Measurements from ENCODE around the gene GPA33. TPM values are rescaled to one million over a fixed set of nuclear protein-coding genes. Genes with fewer than 3 reads are reported as not detected.

The GPA33 gene
- total and polyA plus RNA-seq, 9 of the 15 experiments (the other 6 are each of a cell fraction or from before 2014, with no cell fraction given): 0.13 TPM; not detected in 8

- Histone ChIP-seq H2AFZ (ENCODE audit: low read depth, low read length) (no peak overlapping the region), H3K4me3 (no peak overlapping the region), H3K9ac (ENCODE audit: insufficient read depth in 1 of 2, low read depth in 2 of 2, low read length in 2 of 2) (no peak overlapping the region), H3K79me2 (ENCODE audit: control insufficient read depth, insufficient read depth, low read length) (no peaks in the 10 kb centered on the region), H4K20me1 (replicated peaks; ENCODE audit: control insufficient read depth, insufficient read depth, low read length) (no peaks in the 10 kb centered on the region), H3K27me3 (ENCODE audit: control insufficient read depth in 2 of 2, insufficient read depth in 2 of 2, low read length in 2 of 2) (peaks cover 17 to 25% of the 10 kb centered on the region in 2 experiments), H3K36me3 (ENCODE audit: control insufficient read depth, insufficient read depth, low read length) (no peaks in the 10 kb centered on the region), H3K9me1 (ENCODE audit: control insufficient read depth, insufficient read depth, low read length) (no peaks in the 10 kb centered on the region), H3K9me3 (replicated peaks; ENCODE audit: control insufficient read depth, insufficient read depth, low read depth, low read length) (no peaks in the 10 kb centered on the region), H3K4me1 (replicated peaks in 1 of 2; ENCODE audit: control insufficient read depth in 2 of 2, insufficient read depth in 2 of 2, low read length in 2 of 2) (no peaks in the 10 kb centered on the region), H3K27ac (ENCODE audit: extremely low read depth, low read depth, low read length) (no peak overlapping the region), H3K4me2 (ENCODE audit: insufficient read depth, low read length) (no peak overlapping the region)
- ATAC-seq (no peak), DNase-seq (ENCODE audit: extremely low read depth in 1 of 4, low spot score in 3 of 4) (no peak), FAIRE-seq (no peak)
- ChIA-PET CTCF (ENCODE audit: low intra/inter-chr PET ratio) (no interaction called here), POLR2A (no interaction called here)
- intact Hi-C loops (cut with micrococcal nuclease): no loop called here
- 0% methylated on average over 2 of the region's 2 CpGs for WGBS (ENCODE audit: insufficient coverage, low coverage, missing lambda C conversion rate)
- BruUV-seq (replicated peaks): no TSS peak
- TF ChIP-seq ZNF146 (CRISPR knock-in tag; IDR thresholded peaks at IDR 0.05; ENCODE audit: unreplicated experiment): peak; percentile 57
- TF ChIP-seq ZNF445 (CRISPR knock-in tag; IDR thresholded peaks at IDR 0.05; ENCODE audit: low read depth): no peak
- TF ChIP-seq HDAC8 (tag; IDR thresholded peaks at IDR 0.05): no peak
- TF ChIP-seq PYGO2 (tag; IDR thresholded peaks at IDR 0.05): no peak
- no peak for TF ChIP-seq ZNF133 (CRISPR knock-in tag; IDR thresholded peaks at IDR 0.05)
- TF ChIP-seq MTF1 (CRISPR knock-in tag; IDR thresholded peaks at IDR 0.05; ENCODE audit: borderline replicate concordance): no peak
- TF ChIP-seq GTF2F1 (IDR thresholded peaks at IDR 0.05; ENCODE audit: low read depth, low read length): no peak
- TF ChIP-seq ETV5 (CRISPR knock-in tag; IDR thresholded peaks at IDR 0.05; ENCODE audit: low read depth): no peak
- TF ChIP-seq RBM25 (IDR thresholded peaks at IDR 0.05; ENCODE audit: low read depth, low read length, severe bottlenecking): peak; percentile 33
- no peak for TF ChIP-seq ZNF232 (CRISPR knock-in tag; IDR thresholded peaks at IDR 0.05)
- TF ChIP-seq DLX4 (CRISPR knock-in tag; IDR thresholded peaks at IDR 0.05): no peak
- in situ Hi-C loops (cut with MboI): no loop called here
Measured at GRCh38 chr1:167101754-167102153, 11.6 kb upstream of the GPA33 start.
